DMS 273 (cell line): ENCODE results near the gene DRICH1.
"Not testable (repeated sequence)": the region's sequence is repeated elsewhere in the genome, so short reads cannot be mapped to it uniquely, and the experiment has no call there.

ENCODE experiments used
- DNase-seq: peaks from one replicate; lab custom pipeline; 2025; ENCODE audit not compliant: unreplicated experiment; lab: John Stamatoyannopoulos, UW

Gene DRICH1

DNA sequence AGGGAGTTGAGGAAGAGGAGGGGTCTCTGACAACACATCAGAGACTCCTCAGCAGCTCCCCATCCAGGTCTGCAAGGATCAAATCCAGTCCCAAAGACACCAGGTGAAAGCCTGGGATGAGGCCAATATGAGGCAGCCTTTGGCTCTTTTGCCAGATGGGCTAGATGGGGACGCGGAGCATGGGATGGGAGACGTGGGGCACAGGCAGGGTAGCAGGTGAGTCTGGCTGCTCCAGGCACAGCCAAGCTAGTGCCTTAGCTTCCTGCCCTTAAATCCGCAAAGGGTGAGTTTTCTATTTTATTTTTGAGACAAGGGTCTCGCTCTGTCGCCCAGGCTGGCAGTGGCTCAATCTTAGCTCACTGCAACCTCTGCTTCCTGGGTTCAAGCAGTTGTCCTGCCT, 19.6 kb upstream of the DRICH1 start:
- no peak for DNase-seq

DNA sequence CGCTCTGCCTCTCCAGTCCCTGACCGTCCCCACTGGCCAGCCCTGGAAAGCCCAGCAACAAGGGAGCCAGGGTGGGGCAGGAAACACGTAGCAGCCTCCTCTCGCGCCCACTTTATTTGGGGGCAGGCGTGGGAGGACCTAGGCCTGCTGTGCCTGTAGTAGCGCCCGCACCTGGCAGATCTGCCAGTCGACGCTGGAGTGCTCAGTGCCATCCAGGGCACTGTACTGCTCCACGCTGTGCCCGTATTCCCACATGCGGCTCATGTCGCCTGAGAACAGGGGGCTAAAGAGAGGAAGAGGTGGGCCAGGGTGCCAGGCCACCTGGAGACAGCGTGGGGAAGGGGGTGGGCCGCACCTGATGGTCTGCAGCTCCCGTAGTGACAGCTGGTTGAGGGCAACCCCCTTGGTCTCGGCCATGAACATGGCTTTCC, 17.0 kb upstream of the DRICH1 start:
- no peak for DNase-seq

DNA sequence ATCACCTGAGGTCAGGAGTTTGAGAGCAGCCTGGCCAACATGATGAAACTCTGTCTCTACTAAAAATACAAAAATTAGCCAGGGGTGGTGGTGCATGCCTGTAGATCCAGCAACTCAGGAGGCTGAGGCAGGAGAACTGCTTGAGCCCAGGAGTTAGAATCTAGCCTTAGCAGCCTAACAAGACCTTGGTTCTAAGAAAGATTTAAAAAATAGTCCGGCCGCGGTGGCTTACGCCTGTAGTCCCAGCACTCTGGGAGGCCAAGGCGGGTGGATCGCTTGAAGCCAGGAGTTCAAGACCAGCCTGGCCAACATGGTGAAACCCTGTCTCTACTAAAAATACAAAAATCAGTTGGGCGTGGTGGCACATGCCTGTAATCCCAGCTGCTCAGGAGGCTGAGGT, 14.4 kb upstream of the DRICH1 start:
- not testable (repeated sequence) for DNase-seq

DNA sequence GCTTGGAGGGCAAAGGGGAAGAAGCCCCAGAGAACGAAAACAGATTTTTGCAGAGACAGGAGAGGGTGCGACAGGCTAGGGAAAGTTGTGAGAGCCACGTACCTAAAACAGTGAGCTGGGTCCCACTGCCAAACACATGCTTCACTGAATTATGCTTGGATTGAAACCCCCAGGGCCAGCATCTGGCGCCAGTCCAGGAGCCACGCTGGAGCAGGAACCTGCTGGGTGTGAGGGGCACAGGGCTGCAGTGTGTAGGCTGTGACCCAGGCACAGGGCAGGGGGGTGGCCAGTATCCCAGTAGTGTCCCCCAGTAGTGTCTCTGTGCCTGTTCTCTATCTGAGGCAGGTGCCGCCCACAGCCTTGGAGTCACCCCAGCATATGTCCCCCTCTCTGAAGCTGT, 8.1 kb upstream of the DRICH1 start:
- peak; percentile 13 for DNase-seq

DNA sequence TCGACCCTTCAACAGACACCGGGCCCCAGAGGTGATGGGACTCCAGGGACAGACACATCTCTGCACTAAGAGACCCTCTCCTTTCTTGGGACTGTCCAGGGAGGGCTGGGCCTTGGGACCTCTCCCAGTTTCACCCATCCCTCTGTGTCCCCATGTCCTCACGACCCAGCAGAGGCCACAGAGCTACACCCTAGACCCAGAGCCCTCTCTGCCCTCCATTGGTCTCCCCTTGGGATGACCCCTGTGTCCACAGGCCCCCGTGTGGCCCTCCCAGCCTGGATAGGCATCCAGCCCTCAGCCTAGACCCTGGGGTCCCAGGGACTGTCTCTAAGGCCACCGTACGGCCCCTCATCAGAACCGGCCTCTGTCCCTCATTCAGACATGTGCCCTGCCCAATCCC, 7.5 kb upstream of the DRICH1 start:
- DNase-seq: no peak

DNA sequence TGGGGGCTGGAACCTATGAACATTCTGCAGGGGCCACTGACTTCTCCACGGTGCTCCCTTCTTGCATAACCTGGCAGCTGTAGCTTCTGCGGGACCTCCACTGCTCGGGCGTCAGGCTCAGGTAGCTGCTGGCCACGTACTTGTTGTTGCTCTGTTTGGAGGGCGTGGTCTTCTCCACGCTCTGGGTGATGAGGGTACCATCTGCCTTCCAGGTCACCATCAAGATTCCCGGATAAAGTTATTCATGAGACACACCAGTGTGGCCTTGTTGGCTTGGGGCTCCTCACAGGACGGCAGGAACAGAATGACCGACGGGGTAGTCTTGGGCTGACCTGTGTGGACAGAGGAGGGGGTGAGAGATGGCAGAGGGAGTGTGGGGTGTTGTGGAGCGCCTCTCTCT, 6.5 kb upstream of the DRICH1 start:
- no peak for DNase-seq

DNA sequence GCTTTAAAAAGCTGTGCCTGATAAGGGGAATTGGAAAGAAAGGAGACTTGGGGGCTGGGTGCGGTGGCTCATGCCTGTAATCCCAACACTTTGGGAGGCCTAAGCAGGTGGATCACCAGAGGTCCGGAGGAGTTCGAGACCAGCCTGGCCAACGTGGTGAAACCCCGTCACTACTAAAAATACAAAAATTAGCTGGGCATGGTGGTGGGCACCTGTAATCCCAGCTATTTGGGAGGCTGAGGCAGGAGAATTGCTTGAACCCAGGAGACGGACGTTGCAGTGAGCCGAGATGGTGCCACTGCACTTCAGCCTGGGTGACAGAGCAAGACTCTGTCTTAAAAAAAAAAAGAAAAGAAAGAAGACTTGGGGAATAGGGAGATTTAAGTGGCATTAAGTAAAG, 3.2 kb upstream of the DRICH1 start:
- DNase-seq: not testable (repeated sequence)

DNA sequence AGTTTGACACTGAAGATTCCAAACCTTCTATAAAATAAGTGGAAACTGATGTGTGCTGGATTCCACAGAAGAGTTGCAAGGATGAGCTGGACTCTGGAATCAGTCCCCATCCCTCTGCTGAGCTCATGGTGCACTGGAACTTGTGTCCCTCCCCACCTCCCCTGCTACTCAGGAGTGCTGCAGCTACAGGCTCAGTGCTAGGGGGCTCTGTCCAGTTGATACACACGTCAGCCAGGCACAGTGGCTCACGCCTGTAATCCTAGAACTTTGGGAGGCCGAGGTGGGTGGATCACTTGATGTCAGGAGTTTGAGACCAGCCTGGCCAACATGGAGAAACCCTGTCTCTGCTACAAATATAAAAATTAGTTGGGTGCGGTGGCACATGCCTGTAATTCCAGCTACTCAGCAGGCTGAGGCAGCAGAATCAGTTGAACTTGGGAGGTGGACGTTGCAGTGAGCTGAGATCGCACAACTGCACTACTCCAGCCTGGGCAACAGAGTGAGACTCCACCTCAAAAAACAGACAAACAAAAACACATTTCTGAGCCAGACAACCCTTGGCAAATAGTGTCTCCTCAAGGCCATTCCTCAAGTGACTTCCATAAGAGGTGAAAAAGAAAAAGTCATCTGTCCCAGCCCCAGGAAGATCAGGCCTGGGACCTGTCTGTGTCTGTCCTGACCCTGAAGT, 3.9 kb downstream of the DRICH1 start:
- DNase-seq: not testable (repeated sequence)

DNA sequence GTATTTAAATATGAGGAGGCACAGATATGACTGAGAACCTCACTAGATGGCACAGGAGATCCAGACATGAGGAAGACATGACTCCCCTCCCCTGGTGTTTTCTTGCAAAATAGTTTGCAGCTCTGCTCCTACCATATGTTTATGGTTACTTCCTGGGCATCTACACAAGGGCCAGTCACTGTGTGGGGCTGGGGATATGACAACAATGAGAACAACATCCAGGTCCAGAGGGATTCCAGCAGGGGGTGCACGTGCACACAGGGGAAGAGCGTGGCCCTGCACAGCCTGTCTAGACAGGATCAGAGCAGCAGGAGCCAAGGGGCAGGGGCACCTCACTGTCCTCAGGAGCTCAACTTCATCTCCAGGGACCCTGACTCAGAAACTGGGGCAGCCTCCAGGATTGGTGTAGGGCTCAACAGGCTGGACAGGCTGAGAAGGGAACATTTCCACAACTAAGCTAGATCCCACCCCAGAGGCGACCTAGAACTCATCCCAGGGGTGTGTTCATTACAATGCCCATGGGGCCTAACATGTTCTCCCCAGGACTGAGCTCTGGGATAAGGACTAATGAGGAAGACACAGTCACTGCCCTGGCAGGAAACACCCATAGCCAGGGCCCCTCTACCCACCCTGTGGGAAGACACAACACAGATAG, 4.6 kb downstream of the DRICH1 start:
- peak; percentile 57 for DNase-seq

DNA sequence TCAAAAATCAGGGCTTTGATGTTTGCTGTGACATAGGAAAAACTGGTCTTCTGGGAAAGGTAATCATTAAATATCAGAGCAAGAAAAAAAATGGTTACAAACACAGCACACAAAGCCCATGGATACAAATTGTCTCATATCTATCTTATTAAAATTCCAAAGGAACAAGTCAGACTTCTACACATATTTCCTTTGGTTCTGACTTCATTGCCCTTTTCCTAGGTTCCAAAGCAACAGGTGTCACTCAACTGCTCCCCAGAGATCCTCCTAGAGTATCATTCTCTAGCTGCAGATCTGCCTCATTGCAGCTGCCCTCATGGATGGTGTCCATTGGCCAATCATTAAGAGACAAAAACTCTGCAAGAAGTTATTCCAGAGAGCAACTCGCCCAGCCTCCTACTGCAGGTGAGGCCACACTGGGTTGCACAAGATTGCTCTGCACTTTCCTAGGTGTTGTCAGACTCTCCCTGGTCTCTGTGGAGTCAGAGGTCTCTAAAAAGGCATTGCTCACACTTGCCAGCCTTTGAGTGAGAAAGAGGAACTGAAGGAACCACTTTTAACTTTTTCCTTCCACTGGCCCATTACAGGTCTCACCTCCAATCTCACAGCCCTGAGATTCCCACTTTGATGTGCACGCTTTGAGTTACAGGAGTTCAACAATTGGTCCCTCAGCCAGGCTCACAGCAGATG, 5.7 kb downstream of the DRICH1 start:
- no peak for DNase-seq

DNA sequence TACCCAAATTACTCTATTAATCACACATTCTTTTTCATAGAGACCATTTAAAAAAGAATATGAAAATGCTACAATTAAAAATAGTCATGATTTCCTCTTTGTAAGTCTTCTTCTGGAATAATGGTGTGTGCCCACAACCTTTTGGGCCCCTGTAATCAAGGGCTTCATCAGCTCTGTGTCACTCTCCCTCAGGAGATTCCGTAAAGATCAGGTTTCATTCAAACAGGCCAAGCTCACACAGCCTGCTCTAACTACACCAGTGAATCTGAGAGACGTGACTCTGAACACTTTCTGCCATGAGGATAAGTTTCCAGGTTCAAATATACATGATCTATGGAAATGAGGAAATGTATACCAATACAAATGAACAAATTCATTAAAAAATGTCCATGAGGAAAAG, 9.5 kb downstream of the DRICH1 start:
- no peak for DNase-seq

DNA sequence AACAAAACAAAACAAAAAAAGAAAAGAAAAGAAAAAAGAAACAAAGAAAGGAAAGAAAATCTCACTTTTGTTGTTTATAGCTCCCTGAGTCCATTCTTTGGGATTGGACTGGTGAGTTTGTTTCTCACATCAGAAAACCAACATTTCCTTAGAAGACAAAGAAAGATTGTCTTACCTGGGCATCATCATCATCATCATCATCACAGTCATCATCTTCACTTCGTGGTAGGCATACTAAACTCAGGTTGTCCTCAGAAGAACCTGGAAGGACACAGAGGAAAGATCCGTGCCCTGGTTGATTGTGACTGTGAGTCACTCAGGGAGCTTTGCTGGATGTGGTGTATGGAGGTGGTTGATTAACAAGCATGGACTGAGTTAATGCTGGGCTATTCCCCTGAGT, 10.2 kb downstream of the DRICH1 start:
- DNase-seq: not testable (repeated sequence)

DNA sequence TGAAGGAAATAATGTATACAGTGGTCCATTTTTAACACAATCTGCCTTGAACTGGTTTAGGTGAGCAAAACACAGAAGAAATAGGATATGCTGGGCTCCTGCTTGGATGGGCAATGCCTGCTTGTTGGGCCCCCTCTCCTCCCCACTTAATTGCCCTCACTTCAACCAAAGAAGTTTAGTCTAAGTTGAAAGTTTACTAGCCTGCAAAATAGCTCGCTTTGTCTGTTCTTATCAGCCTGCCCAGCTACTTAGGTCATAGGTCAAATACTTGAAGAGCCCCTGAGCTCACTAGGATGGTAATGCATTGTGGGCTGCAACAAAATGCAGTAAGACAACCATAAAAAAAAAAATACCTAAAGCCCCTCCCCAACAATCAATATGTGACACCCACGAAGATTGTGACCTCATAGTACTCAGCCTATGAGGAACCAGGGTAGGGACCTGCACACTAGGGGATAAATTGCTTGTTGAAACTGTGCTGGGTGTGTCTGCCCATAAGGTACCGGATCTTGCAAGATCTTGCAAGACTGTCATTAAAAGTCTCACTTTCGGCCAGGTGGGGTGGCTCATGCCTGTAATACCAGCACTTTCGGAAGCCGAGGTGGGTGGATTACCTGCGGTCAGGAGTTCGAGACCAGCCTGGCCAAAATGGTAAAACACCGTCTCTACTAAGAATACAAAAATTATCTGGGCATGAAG, 10.9 kb downstream of the DRICH1 start:
- DNase-seq: no peak

DNA sequence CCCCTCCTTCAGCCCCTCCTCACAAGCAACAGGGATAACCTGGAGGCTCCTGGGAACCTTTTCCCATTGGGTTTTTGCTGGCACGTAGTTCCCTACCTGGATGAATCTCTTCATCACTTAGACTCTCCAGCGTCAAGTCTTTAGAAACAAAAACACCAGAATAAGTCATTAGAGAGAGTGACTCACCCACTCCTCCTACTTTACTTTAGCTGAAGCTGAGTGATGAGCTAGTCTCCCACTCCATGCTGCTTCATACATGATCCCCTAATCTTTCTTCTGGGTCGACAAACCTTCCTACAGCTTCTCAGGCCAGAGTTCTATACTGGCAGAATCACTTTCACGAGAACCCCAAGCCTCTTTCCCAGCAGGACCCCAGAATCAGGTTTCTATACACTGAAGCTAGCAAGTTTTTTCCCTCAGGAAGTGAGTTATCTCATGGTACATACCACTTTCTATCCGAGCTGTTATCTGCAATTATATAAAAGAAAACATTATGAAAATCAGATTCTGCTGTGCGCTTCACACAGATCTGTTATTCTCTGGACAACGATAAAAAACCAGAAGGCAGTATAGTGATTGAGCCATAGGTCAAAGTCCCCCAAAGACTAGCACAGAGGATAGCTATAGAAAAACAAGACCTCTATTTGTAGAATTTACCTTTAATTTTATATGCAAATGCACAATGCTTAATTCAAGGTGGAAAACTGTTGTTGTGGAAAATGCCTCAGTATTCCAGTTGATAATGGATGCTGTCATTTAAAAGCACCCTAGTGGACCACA, 18.7 kb downstream of the DRICH1 start:
- DNase-seq: no peak

DNA sequence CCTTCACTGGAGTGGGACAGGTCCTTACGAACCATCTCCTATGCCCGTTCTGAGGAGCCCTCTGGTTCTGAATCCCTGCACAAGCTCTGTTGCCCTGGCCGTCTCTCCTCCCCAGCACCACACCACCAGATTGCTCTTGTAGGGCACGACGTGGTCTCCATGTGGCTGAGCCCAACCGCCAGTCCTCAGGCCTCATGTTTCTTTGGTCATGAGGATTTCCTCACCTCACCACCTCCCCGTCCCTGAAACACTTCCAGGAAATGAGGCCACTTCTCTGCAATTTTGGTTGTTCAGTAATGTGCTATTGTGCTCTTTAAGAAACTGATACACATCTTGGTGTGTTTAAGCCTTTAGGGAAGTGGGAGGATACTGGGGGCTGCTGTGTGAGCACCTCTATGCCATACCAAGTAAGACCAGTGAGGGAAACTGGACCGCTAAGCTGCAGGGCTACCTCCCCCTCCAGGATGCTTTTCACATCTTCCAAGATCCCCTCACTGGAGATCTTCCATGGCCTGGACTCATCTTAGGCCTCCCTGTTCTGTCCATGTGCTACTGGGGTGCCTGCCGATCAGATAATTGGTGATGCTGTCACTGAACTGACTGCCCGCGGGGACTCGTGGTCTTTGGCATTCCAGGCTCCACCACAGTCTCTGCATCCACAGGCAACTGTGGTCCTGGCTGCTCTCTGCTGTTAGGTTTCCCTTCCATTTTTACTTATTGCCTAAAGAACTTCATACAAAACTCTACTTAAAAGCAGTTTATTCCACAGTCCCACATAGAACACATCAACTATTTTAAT, 21.9 kb downstream of the DRICH1 start:
- no peak for DNase-seq

DNA sequence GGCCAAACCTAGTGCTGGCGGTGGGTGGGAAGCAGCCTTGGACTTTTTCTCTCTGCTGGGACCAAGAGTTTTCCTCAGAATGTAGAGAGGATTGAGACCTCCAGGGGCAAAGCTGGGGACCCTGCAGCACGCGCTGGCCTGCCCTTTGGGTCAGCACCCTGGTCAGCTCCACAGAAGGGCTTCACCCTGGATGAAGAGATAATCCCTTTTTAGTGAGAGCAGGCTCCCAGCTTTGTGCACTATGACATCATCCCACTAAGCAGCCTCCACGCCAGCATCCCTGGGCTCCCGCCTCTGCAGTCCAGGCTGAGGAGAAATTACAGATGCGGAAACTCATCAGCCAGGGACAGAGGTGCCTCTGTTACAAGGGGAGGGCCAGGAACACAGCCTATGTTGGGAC, 23.5 kb downstream of the DRICH1 start:
- no peak for DNase-seq

DNA sequence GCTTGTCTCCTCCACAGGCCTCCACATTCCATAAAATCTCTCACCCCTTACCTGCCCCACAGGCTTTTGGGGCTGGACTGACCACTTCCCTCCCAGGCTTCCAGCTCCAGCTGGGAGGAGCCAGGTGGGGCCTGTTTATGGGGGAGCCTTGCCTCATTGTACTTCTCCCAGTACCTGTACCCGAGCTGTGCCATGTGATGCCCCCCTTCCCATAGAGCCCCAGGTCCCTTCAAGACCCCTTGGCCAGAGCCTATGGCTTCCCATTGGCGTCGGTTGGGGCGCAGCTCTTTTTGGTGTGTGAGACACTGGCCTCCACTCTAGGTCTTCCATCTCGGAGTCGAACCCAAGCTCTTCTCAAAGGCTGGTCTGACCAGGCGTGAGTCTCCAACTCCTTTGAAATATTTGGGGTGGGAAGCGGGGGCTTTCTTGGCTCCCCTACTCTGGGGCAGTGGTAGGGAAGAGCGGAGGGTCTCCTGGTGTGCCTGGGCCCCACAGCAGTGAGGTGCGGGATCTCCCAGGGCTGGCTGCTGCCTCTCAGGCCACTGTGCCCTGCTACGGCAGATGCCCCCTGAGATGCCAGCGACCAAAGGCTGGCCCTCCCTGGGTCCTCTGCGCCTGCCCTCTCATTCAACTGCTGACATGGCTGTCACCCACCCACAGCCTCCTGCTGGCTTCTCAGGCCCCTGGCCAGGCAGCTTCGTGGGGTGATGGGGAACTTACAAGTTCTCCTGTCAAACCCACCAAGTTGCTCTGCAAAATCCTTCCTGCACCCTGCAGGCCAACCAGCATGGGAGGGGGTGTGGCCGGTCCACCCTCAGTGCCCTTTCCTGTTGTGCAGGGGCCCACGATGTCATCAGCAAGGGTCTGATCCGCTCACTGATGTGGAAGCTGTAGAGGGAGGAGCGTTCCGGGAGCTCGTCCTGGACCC, 25.7 kb downstream of the DRICH1 start:
- DNase-seq: no peak

DNA sequence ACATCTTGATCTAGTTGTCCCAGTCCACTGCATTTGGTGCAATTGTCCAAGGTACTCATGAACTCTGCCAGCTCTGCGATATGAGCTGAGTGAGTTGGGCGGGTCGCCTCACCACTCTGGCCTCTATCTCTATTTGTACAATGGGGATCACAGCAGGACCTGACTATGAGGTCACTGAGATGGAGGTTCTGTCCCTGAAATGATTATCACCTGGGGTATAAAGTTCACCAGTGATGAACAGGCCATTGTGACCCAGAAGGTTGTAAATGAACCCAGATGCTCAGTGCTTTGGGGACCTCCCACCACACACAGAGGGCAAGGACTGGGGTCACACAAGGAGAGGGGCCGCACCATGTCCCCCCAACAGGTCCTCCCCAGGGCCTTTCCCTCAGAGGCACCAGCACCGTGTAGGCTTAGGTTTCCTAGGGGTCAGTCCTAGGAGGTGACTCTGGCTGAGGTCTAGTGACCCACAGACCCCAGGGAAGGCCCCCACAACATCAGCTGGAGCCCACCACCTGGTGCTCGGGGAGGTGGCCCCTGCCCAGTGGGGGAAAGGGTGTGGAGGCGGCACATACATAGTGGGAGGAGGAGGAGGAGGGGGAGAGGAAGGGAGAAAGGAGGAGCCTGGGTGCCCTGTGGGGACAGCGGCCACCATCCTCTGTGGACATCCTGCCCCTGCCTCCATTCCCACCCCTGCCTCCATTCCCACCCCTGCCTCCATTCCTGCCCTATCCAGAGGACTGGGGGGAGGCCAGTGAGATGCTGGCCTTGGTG, 27.0 kb downstream of the DRICH1 start:
- DNase-seq: no peak
